ENCODE measurements around the gene ARHGAP25.

ARHGAP25 gene

DNA sequence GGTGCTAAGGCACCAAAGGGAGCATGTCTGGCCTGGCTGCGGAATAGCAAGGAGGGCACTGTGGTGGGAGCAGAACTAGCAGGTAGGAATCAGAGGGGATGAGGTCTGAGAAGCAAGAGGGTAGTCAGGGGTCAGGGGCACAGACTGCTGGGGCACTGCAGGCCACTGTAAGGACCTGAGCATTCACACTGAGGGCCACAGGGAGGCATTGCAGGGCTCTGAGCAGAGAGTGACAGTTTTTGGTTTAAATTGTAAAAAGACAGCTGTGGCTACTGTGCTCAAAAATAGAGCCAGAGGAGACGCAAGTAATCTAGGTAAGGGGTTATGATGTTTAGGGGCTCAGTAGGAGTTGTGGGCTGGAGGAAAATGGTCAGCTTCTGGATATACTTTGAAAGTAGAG is 41.5 kb downstream of the ARHGAP25 start:
- DNase-seq (ENCODE audit: insufficient read length, low spot score) (no peak), FAIRE-seq (no peak)
- TF ChIP-seq POLR2A (IDR thresholded peaks at IDR 0.05; ENCODE audit: low read depth, low read length) (no peak), PAX5 (IDR thresholded peaks at IDR 0.05; ENCODE audit: insufficient read depth, low read length, severe bottlenecking) (no peak), POU2F2 (IDR thresholded peaks at IDR 0.05; ENCODE audit: low read depth, low read length) (no peak), SPI1 (IDR thresholded peaks at IDR 0.05; ENCODE audit: low read depth, low read length) (no peak), TAF1 (IDR thresholded peaks at IDR 0.05; ENCODE audit: low read depth, low read length) (no peak), POLR2AphosphoS5 (IDR thresholded peaks at IDR 0.05; ENCODE audit: low read depth, low read length) (no peak)

DNA sequence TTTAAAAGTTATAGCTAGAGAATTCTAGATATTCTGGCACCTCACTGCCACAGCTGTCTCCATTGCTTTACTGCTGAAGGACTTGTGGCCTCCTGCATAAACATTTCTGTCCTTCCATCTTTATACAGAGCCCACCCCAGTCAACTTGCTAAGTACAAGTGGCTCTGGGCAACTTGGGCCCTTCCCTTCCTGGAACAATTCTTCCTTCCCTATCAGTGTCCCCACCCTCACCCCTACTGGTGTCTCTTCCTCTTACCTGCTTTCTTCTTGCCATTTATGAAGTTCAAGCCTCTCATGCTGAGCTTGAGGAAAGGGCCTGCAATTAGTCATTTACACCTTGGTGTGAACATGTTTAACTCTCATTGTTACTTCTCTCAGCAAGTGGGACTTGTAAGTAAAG is 45.0 kb downstream of the ARHGAP25 start:
- TF ChIP-seq POU2F2 (IDR thresholded peaks at IDR 0.05; ENCODE audit: low read depth, low read length) (no peak), TAF1 (IDR thresholded peaks at IDR 0.05; ENCODE audit: low read depth, low read length) (no peak), PAX5 (IDR thresholded peaks at IDR 0.05; ENCODE audit: insufficient read depth, low read length, severe bottlenecking) (no peak), POLR2AphosphoS5 (IDR thresholded peaks at IDR 0.05; ENCODE audit: low read depth, low read length) (no peak), POLR2A (IDR thresholded peaks at IDR 0.05; ENCODE audit: low read depth, low read length) (no peak), SPI1 (IDR thresholded peaks at IDR 0.05; ENCODE audit: low read depth, low read length) (no peak)
- FAIRE-seq (peak; percentile 41), DNase-seq (ENCODE audit: insufficient read length, low spot score) (no peak)

DNA sequence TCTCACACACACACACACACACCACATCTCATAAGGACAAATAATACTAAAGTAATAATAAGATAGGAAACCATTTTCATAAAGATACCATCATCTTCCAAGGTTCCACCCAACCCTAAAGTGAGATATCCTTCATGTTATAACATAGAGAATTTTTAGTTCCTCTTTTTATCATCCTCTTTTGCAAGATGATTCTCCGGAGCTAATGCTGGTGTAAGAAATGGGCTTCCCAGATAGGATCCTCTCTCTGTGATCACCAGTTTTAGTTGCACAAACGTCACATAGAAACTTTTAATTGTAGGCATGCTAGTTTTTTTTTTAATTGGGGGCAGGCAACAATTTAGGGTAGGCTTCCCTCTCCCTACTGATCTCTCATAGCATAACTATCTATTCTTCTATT is 49.6 kb downstream of the ARHGAP25 start:
- FAIRE-seq (no peak), DNase-seq (ENCODE audit: insufficient read length, low spot score) (no peak)
- TF ChIP-seq POLR2AphosphoS5 (IDR thresholded peaks at IDR 0.05; ENCODE audit: low read depth, low read length) (no peak), TAF1 (IDR thresholded peaks at IDR 0.05; ENCODE audit: low read depth, low read length) (no peak), SPI1 (IDR thresholded peaks at IDR 0.05; ENCODE audit: low read depth, low read length) (no peak), POU2F2 (IDR thresholded peaks at IDR 0.05; ENCODE audit: low read depth, low read length) (no peak), PAX5 (IDR thresholded peaks at IDR 0.05; ENCODE audit: insufficient read depth, low read length, severe bottlenecking) (no peak), POLR2A (IDR thresholded peaks at IDR 0.05; ENCODE audit: low read depth, low read length) (no peak)

DNA sequence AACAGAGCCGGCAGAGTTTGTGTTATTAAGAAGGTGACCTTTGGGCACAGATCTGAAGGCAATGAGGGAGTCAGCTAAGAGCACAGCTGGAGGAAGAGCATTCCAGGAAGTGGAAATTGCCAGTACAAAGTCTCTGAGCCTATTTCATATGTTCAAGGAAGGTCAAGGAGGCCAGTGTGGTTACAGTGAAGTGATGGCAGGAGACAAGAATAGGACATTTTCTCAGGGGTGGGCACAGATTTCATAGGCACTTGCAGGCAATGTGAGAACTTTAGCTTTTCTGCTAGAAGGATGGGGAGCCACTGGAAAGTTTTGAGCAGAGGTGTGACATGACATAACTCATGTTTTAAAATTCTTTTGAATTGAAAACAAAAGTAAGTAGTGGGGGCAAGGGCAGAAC is 50.3 kb downstream of the ARHGAP25 start:
- FAIRE-seq (no peak), DNase-seq (ENCODE audit: insufficient read length, low spot score) (no peak)
- no peak for TF ChIP-seq PAX5 (IDR thresholded peaks at IDR 0.05; ENCODE audit: insufficient read depth, low read length, severe bottlenecking)
- no peak for TF ChIP-seq POLR2A (IDR thresholded peaks at IDR 0.05; ENCODE audit: low read depth, low read length)
- no peak for TF ChIP-seq POLR2AphosphoS5 (IDR thresholded peaks at IDR 0.05; ENCODE audit: low read depth, low read length)
- TF ChIP-seq POU2F2 (IDR thresholded peaks at IDR 0.05; ENCODE audit: low read depth, low read length) = no peak
- TF ChIP-seq TAF1 (IDR thresholded peaks at IDR 0.05; ENCODE audit: low read depth, low read length) = no peak
- no peak for TF ChIP-seq SPI1 (IDR thresholded peaks at IDR 0.05; ENCODE audit: low read depth, low read length)

GRCh38 chr2:68787356-68787755 is 52.7 kb downstream of the ARHGAP25 start:
- no peak for TF ChIP-seq POU2F2 (IDR thresholded peaks at IDR 0.05; ENCODE audit: low read depth, low read length)
- peak; percentile 38 for FAIRE-seq
- no peak for DNase-seq (ENCODE audit: insufficient read length, low spot score)

DNA sequence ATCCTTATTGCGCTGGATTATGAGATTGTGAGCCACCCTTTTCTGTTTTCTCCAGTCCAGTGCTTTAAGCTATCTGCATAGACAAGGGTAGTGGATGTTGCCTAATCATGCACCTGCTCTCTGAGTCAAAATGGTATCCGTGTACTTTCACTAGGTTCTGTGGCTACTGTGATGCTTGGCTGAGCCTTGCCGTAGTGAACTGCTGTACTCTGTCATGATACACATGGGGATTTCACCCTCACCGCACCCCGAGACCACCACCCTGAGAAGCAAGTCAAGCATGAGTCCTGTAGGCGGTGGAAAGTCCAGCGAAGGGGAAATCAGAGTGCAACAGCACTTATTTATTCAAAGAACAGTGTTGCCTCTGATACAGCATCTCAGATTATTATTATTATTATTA is 55.0 kb downstream of the ARHGAP25 start:
- TF ChIP-seq TAF1 (IDR thresholded peaks at IDR 0.05; ENCODE audit: low read depth, low read length) (no peak), SPI1 (IDR thresholded peaks at IDR 0.05; ENCODE audit: low read depth, low read length) (no peak), POLR2A (IDR thresholded peaks at IDR 0.05; ENCODE audit: low read depth, low read length) (no peak), PAX5 (IDR thresholded peaks at IDR 0.05; ENCODE audit: insufficient read depth, low read length, severe bottlenecking) (peak; percentile 100), POU2F2 (IDR thresholded peaks at IDR 0.05; ENCODE audit: low read depth, low read length) (peak; percentile 96), POLR2AphosphoS5 (IDR thresholded peaks at IDR 0.05; ENCODE audit: low read depth, low read length) (peak; percentile 83; the same call in 1 of the 2 replicates)
- FAIRE-seq = peak; percentile 100
- peak; percentile 52 for DNase-seq (ENCODE audit: insufficient read length, low spot score)

- FAIRE-seq (no peak), DNase-seq (ENCODE audit: insufficient read length, low spot score) (no peak)
- no peak for TF ChIP-seq POLR2A (IDR thresholded peaks at IDR 0.05; ENCODE audit: low read depth, low read length)
- TF ChIP-seq POLR2AphosphoS5 (IDR thresholded peaks at IDR 0.05; ENCODE audit: low read depth, low read length) = no peak
- no peak for TF ChIP-seq POU2F2 (IDR thresholded peaks at IDR 0.05; ENCODE audit: low read depth, low read length)
- no peak for TF ChIP-seq PAX5 (IDR thresholded peaks at IDR 0.05; ENCODE audit: insufficient read depth, low read length, severe bottlenecking)
- no peak for TF ChIP-seq SPI1 (IDR thresholded peaks at IDR 0.05; ENCODE audit: low read depth, low read length)
- no peak for TF ChIP-seq TAF1 (IDR thresholded peaks at IDR 0.05; ENCODE audit: low read depth, low read length)
Observed at GRCh38 chr2:68790600-68790999, 56.0 kb downstream of the ARHGAP25 start.

DNA sequence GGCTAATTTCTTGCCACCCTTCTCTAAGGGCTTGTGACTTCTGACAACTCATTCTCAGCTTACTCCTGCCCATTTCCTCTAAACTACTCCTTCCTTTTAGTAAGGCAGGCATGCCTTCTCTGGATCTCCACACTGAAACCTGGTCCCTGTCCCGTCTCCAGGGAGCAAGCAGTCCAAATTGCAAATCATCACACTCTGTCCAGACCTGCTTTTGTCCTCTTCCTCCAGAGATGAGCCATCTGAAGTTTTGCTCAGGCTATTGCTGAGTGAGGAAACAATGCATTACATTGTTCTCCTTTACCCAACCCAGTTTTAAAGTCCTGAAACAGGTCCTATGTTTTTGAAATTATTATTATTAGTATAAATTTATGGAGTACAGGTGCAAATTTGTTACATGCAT is 57.3 kb downstream of the ARHGAP25 start:
- TF ChIP-seq POLR2AphosphoS5 (IDR thresholded peaks at IDR 0.05; ENCODE audit: low read depth, low read length) = no peak
- TF ChIP-seq SPI1 (IDR thresholded peaks at IDR 0.05; ENCODE audit: low read depth, low read length) = no peak
- TF ChIP-seq TAF1 (IDR thresholded peaks at IDR 0.05; ENCODE audit: low read depth, low read length) = no peak
- DNase-seq (ENCODE audit: insufficient read length, low spot score) = no peak
- FAIRE-seq = no peak

DNA sequence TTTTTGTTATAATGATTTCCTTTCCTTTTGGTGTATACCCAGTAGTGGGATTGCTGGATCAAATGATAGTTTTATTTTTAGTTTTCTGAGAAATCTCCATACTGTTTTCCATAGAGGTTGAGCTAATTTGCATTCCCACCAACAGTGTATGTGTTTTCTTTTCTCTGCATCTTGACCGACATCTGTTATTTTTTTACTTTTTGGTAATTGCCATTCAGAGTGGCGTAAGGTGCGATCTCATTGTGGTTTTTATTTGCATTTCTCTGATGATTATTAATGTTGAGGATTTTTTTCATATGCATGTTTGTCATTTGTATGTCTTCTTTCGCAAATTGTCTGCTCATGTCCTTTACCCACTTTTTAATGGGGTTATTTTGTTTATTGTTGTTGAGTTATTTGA is 58.1 kb downstream of the ARHGAP25 start:
- DNase-seq (ENCODE audit: insufficient read length, low spot score) (no peak), FAIRE-seq (no peak)
- TF ChIP-seq SPI1 (IDR thresholded peaks at IDR 0.05; ENCODE audit: low read depth, low read length) (no peak), TAF1 (IDR thresholded peaks at IDR 0.05; ENCODE audit: low read depth, low read length) (no peak), POU2F2 (IDR thresholded peaks at IDR 0.05; ENCODE audit: low read depth, low read length) (no peak)

DNA sequence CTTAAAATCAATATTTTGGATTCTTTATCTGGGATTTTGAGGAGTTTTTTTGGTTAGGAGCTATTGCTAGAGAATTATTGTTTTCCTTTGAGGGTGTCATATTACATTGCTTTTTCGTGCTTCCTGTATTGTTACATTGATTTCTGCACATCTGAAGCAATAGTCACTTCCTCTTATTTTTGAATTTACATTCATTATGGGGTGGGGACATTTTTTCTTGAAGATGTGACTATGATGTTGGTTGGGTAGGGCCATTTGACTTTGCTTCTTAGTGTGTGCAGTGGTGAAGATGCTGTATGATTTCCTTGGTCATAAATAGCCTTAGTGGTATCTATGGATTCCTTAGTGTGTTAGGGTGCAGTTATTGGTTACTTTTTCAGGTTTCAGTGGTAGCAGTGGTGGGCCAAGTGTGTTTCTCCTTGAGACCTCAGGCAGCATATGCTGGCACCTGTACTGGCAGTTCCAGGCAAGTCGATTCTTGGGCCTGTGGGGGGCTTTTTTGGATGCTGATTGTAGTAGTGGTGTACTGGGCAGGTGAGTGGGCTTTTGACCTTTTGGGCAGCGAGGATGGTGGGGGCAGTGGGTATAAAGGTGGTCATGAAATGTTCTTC is 61.8 kb downstream of the ARHGAP25 start:
- no peak for TF ChIP-seq TAF1 (IDR thresholded peaks at IDR 0.05; ENCODE audit: low read depth, low read length)
- TF ChIP-seq PAX5 (IDR thresholded peaks at IDR 0.05; ENCODE audit: insufficient read depth, low read length, severe bottlenecking) = no peak
- TF ChIP-seq POLR2A (IDR thresholded peaks at IDR 0.05; ENCODE audit: low read depth, low read length) = no peak
- TF ChIP-seq SPI1 (IDR thresholded peaks at IDR 0.05; ENCODE audit: low read depth, low read length) = peak; percentile 81
- FAIRE-seq = no peak
- no peak for DNase-seq (ENCODE audit: insufficient read length, low spot score)

Measured in GM12891 (cell line).